HepG2 (cell line): ENCODE data around the gene EIF5A. TPM values are rescaled to one million over a fixed set of nuclear protein-coding genes. Genes with fewer than 3 reads are reported as not detected.

Experiments
- GTF3A ChIP-seq: sonication (generic); formaldehyde crosslinking; conservative IDR thresholded peaks from 2 replicates; pipeline ENCODE4 v1.4.0; 2020; ENCODE audit warnings: mild to moderate bottlenecking, missing genetic modification reagents
- HNRNPL ChIP-seq: fragments of 200-400 bp; formaldehyde crosslinking; IDR thresholded peaks from 2 replicates; pipeline ENCODE4 v1.6.1; 2017; ENCODE audit warnings: mild to moderate bottlenecking, low read depth, low read length
- HOXA9 ChIP-seq: sonication (generic); formaldehyde crosslinking; IDR thresholded peaks from 2 replicates; pipeline ENCODE4 v1.8.1; 2022; ENCODE audit warnings: missing genetic modification reagents, mild to moderate bottlenecking, moderate library complexity, borderline replicate concordance
- MATR3 ChIP-seq: sonication (generic); formaldehyde crosslinking; IDR thresholded peaks from 2 replicates; pipeline ENCODE4 v1.4.0; 2020; ENCODE audit warnings: missing genetic modification reagents
- NFRKB ChIP-seq: fragments of 450-650 bp; IDR thresholded peaks from 2 replicates; pipeline ENCODE4 v1.6.1; 2017
- SP4 ChIP-seq: sonication (generic); formaldehyde crosslinking; IDR thresholded peaks from 2 replicates; pipeline ENCODE4 v1.8.1; 2023; ENCODE audit warnings: mild to moderate bottlenecking, missing genetic modification reagents
- XBP1 ChIP-seq: sonication (generic); formaldehyde crosslinking; IDR thresholded peaks from 2 replicates; pipeline ENCODE4 v1.5.0; 2020; ENCODE audit warnings: missing genetic modification reagents
- ZNF138 ChIP-seq: sonication (generic); formaldehyde crosslinking; IDR thresholded peaks from 2 replicates; pipeline ENCODE4 v1.5.0; 2020; ENCODE audit warnings: mild to moderate bottlenecking, low read depth, missing genetic modification reagents
- ZNF264 ChIP-seq: sonication (generic); formaldehyde crosslinking; IDR thresholded peaks from 2 replicates; pipeline ENCODE4 v1.4.0; 2020; ENCODE audit warnings: missing genetic modification reagents
- polyA plus RNA-seq, 8 experiments: library from polyadenylated mRNA; depleted of rRNA in 3 of 8; stranded (reverse) in 7 of 8; unstranded in 1 of 8; fragments of >200 nt; fragmentation: Illumina TruSeq in 4 of 8; extraction: Trizol in 4 of 8; gene quantifications; 2 replicates each; pipeline versions ENCODE4 v1.2.1 to v1.2.3, GENCODE V29; 2011 to 2016; ENCODE audit warnings: low read depth in 4 of 8, missing spikeins in 1 of 8, mixed read lengths in 1 of 8; ENCODE audit not compliant: insufficient read depth in 1 of 8
- total RNA-seq, 5 experiments: library from RNA; depleted of rRNA; stranded (reverse); fragments of >200 nt; fragmentation: Illumina TruSeq; extraction: Trizol; gene quantifications; 2 replicates each; pipeline ENCODE4 v1.2.3, GENCODE V29; 2016; ENCODE audit warnings: low read depth in 1 of 5
- TF ChIP-seq, protein P1 (sequence below): sonication (generic); formaldehyde crosslinking; IDR thresholded peaks from 2 replicates; pipeline ENCODE4 v1.4.0; 2020; ENCODE audit warnings: missing genetic modification reagents, borderline replicate concordance
- TF ChIP-seq, protein P2 (sequence below): sonication (generic); formaldehyde crosslinking; IDR thresholded peaks from 2 replicates; pipeline ENCODE4 v1.8.1; 2022; ENCODE audit warnings: mild to moderate bottlenecking, missing genetic modification reagents
- TF ChIP-seq, protein P3 (sequence below): sonication (generic); formaldehyde crosslinking; conservative IDR thresholded peaks from 2 replicates; pipeline ENCODE4 v1.5.0; 2020; ENCODE audit warnings: missing genetic modification reagents
- TF ChIP-seq, protein P4 (sequence below): sonication (generic); formaldehyde crosslinking; IDR thresholded peaks from one replicate; pipeline ENCODE4 v1.5.1; 2020; ENCODE audit warnings: mild to moderate bottlenecking, missing genetic modification reagents; ENCODE audit errors: not compliant biosample characterization

Gene EIF5A
- total and polyA plus RNA-seq, 2 of the 13 experiments (the other 11 are each of a cell fraction or from before 2014, with no cell fraction given) = 319 to 337 TPM

DNA sequence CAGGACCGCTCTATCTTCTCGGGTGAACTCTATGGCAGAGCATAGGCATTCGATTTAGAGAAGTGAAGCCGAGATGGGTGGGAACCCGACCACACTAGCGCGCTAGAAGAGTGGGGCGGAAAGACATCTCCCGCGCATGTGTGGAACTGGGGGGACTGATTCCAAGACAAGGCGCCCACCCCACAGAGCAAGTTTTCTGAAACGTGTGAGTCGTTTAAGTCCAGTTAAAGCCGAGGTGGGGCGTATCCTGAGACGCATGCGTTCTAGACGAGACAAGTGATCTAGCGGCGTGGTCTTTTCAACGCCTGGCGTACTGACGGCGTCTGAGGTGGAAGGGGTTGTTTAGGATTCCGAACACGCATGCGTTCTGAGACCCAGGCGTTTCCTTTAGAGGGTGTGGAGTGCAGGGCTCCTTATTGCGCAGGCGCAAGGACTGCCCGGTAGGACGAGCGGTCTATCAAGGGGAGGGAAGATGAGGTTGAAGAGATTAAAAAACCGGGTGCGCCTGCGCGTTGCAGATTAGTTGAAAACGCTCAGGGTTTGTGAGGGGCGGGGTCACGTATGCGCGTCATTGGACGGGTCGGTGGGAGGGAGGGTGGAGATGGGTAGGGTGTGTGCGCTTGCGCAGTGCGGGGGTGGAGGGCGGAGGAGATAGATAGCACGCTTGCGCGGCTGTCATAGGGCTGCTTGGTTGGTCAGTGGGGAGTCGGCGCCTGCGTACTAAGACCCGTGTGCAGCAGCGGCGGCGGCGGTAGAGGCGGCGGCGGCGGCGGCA lies at the start of gene EIF5A (continued):
- TF ChIP-seq SP4 (CRISPR knock-in tag) (no peak; the same call in 1 of the 2 replicates), HNRNPL (no peak), ZNF264 (CRISPR knock-in tag) (0 out of 2 replicates have a peak, but pooled peaks have one; percentile 13), MATR3 (CRISPR knock-in tag) (no peak), XBP1 (CRISPR knock-in tag) (no peak), ZNF138 (no peak), HOXA9 (no peak), GTF3A (CRISPR knock-in tag) (no peak), NFRKB (no peak)
- TF ChIP-seq, protein P1, sequence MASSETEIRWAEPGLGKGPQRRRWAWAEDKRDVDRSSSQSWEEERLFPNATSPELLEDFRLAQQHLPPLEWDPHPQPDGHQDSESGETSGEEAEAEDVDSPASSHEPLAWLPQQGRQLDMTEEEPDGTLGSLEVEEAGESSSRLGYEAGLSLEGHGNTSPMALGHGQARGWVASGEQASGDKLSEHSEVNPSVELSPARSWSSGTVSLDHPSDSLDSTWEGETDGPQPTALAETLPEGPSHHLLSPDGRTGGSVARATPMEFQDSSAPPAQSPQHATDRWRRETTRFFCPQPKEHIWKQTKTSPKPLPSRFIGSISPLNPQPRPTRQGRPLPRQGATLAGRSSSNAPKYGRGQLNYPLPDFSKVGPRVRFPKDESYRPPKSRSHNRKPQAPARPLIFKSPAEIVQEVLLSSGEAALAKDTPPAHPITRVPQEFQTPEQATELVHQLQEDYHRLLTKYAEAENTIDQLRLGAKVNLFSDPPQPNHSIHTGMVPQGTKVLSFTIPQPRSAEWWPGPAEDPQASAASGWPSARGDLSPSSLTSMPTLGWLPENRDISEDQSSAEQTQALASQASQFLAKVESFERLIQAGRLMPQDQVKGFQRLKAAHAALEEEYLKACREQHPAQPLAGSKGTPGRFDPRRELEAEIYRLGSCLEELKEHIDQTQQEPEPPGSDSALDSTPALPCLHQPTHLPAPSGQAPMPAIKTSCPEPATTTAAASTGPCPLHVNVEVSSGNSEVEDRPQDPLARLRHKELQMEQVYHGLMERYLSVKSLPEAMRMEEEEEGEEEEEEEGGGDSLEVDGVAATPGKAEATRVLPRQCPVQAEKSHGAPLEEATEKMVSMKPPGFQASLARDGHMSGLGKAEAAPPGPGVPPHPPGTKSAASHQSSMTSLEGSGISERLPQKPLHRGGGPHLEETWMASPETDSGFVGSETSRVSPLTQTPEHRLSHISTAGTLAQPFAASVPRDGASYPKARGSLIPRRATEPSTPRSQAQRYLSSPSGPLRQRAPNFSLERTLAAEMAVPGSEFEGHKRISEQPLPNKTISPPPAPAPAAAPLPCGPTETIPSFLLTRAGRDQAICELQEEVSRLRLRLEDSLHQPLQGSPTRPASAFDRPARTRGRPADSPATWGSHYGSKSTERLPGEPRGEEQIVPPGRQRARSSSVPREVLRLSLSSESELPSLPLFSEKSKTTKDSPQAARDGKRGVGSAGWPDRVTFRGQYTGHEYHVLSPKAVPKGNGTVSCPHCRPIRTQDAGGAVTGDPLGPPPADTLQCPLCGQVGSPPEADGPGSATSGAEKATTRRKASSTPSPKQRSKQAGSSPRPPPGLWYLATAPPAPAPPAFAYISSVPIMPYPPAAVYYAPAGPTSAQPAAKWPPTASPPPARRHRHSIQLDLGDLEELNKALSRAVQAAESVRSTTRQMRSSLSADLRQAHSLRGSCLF (CRISPR knock-in tag) = no peak
- TF ChIP-seq, protein P2, sequence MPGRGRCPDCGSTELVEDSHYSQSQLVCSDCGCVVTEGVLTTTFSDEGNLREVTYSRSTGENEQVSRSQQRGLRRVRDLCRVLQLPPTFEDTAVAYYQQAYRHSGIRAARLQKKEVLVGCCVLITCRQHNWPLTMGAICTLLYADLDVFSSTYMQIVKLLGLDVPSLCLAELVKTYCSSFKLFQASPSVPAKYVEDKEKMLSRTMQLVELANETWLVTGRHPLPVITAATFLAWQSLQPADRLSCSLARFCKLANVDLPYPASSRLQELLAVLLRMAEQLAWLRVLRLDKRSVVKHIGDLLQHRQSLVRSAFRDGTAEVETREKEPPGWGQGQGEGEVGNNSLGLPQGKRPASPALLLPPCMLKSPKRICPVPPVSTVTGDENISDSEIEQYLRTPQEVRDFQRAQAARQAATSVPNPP (CRISPR knock-in tag) = no peak
- TF ChIP-seq, protein P3, sequence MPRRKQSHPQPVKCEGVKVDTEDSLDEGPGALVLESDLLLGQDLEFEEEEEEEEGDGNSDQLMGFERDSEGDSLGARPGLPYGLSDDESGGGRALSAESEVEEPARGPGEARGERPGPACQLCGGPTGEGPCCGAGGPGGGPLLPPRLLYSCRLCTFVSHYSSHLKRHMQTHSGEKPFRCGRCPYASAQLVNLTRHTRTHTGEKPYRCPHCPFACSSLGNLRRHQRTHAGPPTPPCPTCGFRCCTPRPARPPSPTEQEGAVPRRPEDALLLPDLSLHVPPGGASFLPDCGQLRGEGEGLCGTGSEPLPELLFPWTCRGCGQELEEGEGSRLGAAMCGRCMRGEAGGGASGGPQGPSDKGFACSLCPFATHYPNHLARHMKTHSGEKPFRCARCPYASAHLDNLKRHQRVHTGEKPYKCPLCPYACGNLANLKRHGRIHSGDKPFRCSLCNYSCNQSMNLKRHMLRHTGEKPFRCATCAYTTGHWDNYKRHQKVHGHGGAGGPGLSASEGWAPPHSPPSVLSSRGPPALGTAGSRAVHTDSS = no peak
- TF ChIP-seq, protein P4, sequence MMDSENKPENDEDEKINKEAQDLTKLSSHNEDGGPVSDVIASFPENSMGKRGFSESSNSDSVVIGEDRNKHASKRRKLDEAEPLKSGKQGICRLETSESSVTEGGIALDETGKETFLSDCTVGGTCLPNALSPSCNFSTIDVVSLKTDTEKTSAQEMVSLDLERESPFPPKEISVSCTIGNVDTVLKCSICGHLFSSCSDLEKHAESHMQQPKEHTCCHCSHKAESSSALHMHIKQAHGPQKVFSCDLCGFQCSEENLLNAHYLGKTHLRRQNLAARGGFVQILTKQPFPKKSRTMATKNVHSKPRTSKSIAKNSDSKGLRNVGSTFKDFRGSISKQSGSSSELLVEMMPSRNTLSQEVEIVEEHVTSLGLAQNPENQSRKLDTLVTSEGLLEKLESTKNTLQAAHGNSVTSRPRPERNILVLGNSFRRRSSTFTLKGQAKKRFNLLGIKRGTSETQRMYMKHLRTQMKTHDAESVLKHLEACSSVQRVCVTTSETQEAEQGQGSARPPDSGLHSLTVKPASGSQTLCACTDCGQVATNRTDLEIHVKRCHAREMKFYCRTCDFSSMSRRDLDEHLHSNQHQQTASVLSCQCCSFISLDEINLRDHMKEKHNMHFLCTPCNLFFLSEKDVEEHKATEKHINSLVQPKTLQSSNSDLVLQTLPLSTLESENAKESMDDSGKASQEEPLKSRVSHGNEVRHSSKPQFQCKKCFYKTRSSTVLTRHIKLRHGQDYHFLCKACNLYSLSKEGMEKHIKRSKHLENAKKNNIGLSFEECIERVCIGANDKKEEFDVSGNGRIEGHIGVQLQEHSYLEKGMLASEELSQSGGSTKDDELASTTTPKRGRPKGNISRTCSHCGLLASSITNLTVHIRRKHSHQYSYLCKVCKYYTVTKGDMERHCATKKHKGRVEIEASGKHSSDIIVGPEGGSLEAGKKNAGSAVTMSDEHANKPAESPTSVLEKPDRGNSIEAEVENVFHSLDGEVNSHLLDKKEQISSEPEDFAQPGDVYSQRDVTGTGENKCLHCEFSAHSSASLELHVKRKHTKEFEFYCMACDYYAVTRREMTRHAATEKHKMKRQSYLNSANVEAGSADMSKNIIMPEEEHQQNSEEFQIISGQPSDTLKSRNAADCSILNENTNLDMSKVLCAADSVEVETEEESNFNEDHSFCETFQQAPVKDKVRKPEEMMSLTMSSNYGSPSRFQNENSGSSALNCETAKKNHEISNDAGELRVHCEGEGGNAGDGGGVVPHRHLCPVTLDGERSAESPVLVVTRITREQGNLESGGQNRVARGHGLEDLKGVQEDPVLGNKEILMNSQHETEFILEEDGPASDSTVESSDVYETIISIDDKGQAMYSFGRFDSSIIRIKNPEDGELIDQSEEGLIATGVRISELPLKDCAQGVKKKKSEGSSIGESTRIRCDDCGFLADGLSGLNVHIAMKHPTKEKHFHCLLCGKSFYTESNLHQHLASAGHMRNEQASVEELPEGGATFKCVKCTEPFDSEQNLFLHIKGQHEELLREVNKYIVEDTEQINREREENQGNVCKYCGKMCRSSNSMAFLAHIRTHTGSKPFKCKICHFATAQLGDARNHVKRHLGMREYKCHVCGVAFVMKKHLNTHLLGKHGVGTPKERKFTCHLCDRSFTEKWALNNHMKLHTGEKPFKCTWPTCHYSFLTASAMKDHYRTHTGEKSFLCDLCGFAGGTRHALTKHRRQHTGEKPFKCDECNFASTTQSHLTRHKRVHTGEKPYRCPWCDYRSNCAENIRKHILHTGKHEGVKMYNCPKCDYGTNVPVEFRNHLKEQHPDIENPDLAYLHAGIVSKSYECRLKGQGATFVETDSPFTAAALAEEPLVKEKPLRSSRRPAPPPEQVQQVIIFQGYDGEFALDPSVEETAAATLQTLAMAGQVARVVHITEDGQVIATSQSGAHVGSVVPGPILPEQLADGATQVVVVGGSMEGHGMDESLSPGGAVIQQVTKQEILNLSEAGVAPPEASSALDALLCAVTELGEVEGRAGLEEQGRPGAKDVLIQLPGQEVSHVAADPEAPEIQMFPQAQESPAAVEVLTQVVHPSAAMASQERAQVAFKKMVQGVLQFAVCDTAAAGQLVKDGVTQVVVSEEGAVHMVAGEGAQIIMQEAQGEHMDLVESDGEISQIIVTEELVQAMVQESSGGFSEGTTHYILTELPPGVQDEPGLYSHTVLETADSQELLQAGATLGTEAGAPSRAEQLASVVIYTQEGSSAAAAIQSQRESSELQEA = peak; percentile 73
